Upper lobe of right lung (tissue), 1 donor: ENCODE results near the gene ALOX5AP. TPM values are rescaled to one million over a fixed set of nuclear protein-coding genes. Genes with fewer than 3 reads are reported as not detected.

ENCODE experiments used
- ATAC-seq: fragments of 200-7000 bp; cut with Tn5 transposase; one replicate; pipeline ENCODE4 v1.9.1; 2020; ENCODE audit warnings: mild to moderate bottlenecking, moderate library complexity
- DNase-seq: peaks from one replicate; pipeline ENCODE4 v3.0.0-alpha.2; 2020
- H3K27ac ChIP-seq: fragments of 200-600 bp; one replicate; pipeline ENCODE4 v1.8.0; 2022
- H3K27me3 ChIP-seq: fragments of 200-600 bp; one replicate; pipeline ENCODE4 v1.8.0; 2022; ENCODE audit warnings: mild to moderate bottlenecking
- H3K36me3 ChIP-seq: fragments of 200-600 bp; one replicate; pipeline ENCODE4 v1.8.0; 2022
- H3K4me1 ChIP-seq: fragments of 200-600 bp; one replicate; pipeline ENCODE4 v1.8.0; 2022
- H3K4me3 ChIP-seq: fragments of 200-600 bp; one replicate; pipeline ENCODE4 v1.8.0; 2022; ENCODE audit warnings: mild to moderate bottlenecking
- H3K9me3 ChIP-seq: fragments of 200-600 bp; one replicate; pipeline ENCODE4 v1.8.0; 2022
- intact Hi-C: fragments of 100-400 bp; cut with DNase I; formaldehyde crosslinking; loops from one replicate; pipeline ENCODE4 v1.11.0; 2022
- total RNA-seq: library from RNA; stranded (reverse); fragmentation: NEBNext Ultra II Directional; extraction: Animal tissue kit (Norgen Biotek cat#: 25700); gene quantifications from one replicate; pipeline ENCODE4 v1.2.1, GENCODE V29; 2021
- TF ChIP-seq, protein P1 (sequence below): fragments of 200-600 bp; IDR thresholded peaks from one replicate; pipeline ENCODE4 v1.8.0; 2022; ENCODE audit warnings: antibody characterized with exemption
- donor health status: DM: no; HTN: yes; CAD: no; lungs with severe emphysema.

The ALOX5AP gene
- total RNA-seq, 1 donor from 2014 or later, result 195 TPM

DNA sequence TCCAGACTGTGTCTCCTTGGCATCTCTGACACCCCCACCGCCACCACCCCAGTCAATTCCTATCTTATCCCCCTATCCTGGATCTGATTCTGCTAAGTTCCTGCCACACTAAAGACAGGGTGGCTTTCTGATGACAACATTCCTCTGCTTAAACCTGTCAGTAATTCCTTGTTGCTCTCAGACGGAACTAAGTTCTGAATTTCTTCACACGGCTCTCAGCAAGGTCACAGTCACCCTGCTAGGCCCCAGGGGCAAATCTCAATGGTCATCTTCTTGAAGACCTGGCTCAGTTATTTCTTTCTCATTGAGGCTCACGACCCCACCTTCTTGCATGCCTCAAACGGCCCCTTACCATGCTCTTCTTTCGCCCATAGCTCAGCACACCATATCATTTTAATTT lies 7.6 kb downstream of the ALOX5AP start:
- intact Hi-C loops, result no loop called here
- H3K4me1 ChIP-seq, result peaks cover 54% of the 10 kb centered on the region
- TF ChIP-seq, protein P1, sequence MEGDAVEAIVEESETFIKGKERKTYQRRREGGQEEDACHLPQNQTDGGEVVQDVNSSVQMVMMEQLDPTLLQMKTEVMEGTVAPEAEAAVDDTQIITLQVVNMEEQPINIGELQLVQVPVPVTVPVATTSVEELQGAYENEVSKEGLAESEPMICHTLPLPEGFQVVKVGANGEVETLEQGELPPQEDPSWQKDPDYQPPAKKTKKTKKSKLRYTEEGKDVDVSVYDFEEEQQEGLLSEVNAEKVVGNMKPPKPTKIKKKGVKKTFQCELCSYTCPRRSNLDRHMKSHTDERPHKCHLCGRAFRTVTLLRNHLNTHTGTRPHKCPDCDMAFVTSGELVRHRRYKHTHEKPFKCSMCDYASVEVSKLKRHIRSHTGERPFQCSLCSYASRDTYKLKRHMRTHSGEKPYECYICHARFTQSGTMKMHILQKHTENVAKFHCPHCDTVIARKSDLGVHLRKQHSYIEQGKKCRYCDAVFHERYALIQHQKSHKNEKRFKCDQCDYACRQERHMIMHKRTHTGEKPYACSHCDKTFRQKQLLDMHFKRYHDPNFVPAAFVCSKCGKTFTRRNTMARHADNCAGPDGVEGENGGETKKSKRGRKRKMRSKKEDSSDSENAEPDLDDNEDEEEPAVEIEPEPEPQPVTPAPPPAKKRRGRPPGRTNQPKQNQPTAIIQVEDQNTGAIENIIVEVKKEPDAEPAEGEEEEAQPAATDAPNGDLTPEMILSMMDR, result no peak

DNA sequence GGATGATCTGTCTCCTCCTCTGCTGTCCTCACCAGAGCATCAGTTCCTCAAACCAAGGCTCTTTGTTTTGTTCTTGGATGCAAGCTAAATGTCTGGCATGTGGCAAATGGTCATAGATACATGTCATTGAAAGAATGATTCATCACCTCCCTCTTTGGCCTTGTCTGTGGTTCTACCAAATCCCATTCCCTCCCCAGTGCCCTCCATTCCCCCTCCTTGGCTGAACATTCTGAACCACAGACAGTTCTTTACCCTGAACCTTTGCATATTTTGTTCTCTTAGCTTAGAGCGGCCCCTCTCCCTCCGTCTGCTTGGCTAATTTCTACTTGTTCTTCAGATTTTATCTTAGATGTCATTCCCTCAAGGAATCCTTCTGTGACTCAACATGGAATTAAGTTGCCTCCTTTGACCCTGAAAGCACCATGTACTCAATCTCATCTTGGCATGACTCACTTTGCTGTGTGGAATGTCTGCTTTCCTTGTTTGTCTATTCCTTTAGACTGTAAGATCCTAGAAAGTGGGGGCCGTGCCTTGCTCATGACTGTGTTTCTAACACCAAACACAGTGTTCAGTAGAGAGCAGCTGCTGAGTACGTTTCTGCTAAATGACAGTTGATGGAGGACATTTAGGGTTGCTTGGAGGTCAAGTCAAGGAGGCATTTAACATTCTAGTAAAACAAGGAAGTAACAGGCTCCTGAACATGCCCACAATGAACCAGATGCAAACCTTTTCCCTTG lies 8.1 kb downstream of the ALOX5AP start:
- Histone ChIP-seq H3K4me1 (peaks cover 52% of the 10 kb centered on the region), H3K9me3 (no peaks in the 10 kb centered on the region), H3K27ac (peak overlapping the region; percentile 53), H3K4me3 (no peak overlapping the region), H3K27me3 (no peaks in the 10 kb centered on the region), H3K36me3 (no peaks in the 10 kb centered on the region)
- intact Hi-C loops, result no loop called here
- TF ChIP-seq, protein P1, result no peak
- ATAC-seq (peak; percentile 31), DNase-seq (no peak)

More for the DNA sequence above, 7.6 kb downstream of the ALOX5AP start:
- Histone ChIP-seq H3K36me3 (no peaks in the 10 kb centered on the region), H3K27ac (peak overlapping the region; percentile 53), H3K9me3 (no peaks in the 10 kb centered on the region), H3K4me3 (no peak overlapping the region), H3K27me3 (no peaks in the 10 kb centered on the region)
- no peak for ATAC-seq
- DNase-seq, result no peak

DNA sequence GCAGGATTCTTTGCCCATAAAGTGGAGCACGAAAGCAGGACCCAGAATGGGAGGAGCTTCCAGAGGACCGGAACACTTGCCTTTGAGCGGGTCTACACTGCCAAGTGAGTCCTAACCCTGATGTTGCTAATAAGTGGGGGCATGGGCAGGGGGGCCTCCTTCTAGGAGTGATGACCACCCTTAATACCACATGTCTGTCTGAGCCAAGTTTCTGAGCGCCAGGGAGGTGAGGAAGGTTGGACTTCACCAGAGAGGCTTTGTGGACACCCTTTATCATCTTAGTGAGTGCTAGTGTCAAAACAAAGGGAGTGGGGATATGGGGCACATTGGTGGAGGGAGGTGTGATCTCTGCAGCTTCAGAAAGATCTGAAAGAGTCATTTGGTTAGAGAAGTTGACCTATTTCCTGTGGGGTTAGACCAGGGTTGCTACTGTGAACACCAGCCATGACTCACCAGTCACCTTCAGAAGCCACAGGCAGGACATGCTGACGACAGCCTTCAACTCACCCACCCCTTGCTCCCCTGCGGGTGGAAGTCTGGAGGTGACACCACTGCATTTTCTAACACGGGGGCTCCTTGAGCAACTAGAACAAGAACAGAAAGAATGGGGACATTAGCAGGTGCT lies 8.8 kb downstream of the ALOX5AP start:
- H3K27ac ChIP-seq, result peak overlapping the region; percentile 53
- peaks cover 46% of the 10 kb centered on the region for H3K4me1 ChIP-seq
- intact Hi-C loops, result no loop called here
- no peaks in the 10 kb centered on the region for H3K27me3 ChIP-seq
- no peaks in the 10 kb centered on the region for H3K36me3 ChIP-seq
- TF ChIP-seq, protein P1, result no peak
- H3K4me3 ChIP-seq, result no peak overlapping the region
- DNase-seq (peak; percentile 67), ATAC-seq (peak; percentile 78)
- no peaks in the 10 kb centered on the region for H3K9me3 ChIP-seq

DNA sequence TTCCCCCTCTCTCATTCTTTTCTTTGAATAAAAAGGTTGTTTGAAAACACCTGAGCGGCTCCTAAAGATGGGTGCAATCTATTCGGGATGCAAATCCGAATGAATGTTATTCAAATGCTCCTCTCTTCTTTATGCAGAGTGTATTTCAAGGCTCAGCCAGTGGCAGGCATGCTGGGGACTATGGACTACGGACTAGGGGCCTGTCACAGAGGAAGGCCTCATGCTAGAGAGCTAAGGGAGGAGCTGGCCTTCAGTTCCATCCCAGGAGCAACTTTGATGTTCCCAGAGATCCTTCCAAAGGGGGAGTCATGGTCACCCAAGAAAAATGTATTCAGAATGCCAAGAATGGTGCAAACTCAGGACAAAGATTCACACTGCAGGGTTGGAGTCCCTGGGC lies 9.3 kb downstream of the ALOX5AP start:
- DNase-seq, result no peak
- Histone ChIP-seq H3K27me3 (no peaks in the 10 kb centered on the region), H3K4me1 (peaks cover 42% of the 10 kb centered on the region), H3K27ac (peak overlapping the region; percentile 53), H3K4me3 (no peak overlapping the region), H3K36me3 (no peaks in the 10 kb centered on the region), H3K9me3 (no peaks in the 10 kb centered on the region)
- TF ChIP-seq, protein P1, result no peak
- intact Hi-C loops, result no loop called here
- ATAC-seq, result no peak

DNA sequence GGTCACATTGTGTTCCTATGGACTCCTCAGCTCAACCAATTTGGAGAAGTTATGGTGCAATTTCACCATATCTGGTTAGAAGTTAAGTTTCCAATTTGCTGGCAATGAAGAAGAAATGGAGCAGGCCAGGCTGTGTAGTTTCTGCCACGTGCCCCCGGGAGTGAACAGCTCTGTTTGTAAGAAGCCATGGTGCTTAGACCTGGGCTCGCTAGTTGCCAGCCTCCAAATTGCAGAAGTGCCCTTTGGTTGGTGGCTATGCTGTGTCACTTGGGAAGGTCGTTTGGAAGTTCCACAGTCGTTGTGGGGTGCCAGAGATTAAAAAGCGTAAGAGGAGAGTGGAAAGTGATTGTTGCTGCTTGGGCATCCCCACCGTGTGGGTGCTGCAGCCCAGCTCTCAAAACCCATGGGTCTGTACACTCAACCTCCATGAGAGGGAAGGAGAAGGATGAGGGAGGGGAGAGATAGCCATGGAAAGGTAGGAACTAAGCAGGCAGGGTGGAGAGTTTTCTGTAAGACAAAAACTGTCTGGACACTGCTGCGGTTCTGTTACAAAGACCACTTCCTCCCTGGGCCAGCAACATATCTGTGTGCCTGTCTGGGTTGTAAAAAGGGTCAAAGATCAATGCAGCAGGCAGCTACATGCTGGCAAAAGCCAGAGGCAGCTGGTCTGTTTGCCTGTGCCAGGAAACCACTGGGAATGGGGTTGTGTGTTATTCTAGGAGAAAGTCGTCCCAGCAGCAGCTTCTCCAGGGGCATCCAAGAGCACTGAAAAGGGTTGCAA lies 10.8 kb downstream of the ALOX5AP start:
- H3K27ac ChIP-seq, result peak overlapping the region; percentile 27
- intact Hi-C loops, result no loop called here

More for the DNA sequence above, 10.8 kb downstream of the ALOX5AP start:
- Histone ChIP-seq H3K4me1 (peaks cover 42% of the 10 kb centered on the region), H3K27me3 (no peaks in the 10 kb centered on the region), H3K4me3 (no peak overlapping the region), H3K36me3 (no peaks in the 10 kb centered on the region), H3K9me3 (no peaks in the 10 kb centered on the region)
- TF ChIP-seq, protein P1, result no peak
- ATAC-seq (peak; percentile 63), DNase-seq (no peak)
